ENCODE data around the gene CHST8. TPM values are rescaled to one million over a fixed set of nuclear protein-coding genes. Genes with fewer than 3 reads are reported as not detected.

Gene CHST8
- 0.05 and 0.45 TPM in 2 replicates for polyA plus RNA-seq (2012; rRNA removed)
- 0.23 and 0.80 TPM in 2 replicates for polyA plus RNA-seq (2012; cell fraction: cytosol; rRNA removed)
- 0.19 and 0.47 TPM in 2 replicates for polyA plus RNA-seq (2012; cell fraction: nucleus; rRNA removed)

- Histone ChIP-seq H4K20me1 (ENCODE audit: insufficient read depth) (no peaks in the 10 kb centered on the region), H3K9ac (no peak within 1 kb of the TSS), H3K79me2 (ENCODE audit: insufficient read depth) (no peaks in the 10 kb centered on the region), H3K27me3 (ENCODE audit: insufficient read depth) (peaks cover 17% of the 10 kb centered on the region; the same call in 1 of the 2 replicates), H3K4me3 (ENCODE audit: low read depth in 2 of 2, low read length in 1 of 2) (peak within 1 kb of the TSS in 1 of 2 experiments; percentile 49; a peak in 2 of 4 replicates), H3K4me1 (ENCODE audit: control insufficient read depth in 1 of 2, insufficient read depth in 2 of 2, low read depth in 1 of 2, low read length in 1 of 2) (peaks cover 0 to 11% of the 10 kb centered on the region in 2 experiments; a peak in 1 of 4 replicates), H3F3A (replicated peaks; ENCODE audit: insufficient read depth) (no peaks in the 10 kb centered on the region), H3K9me3 (no peaks in the 10 kb centered on the region), H3K4me2 (peak within 1 kb of the TSS; percentile 44; the same call in 1 of the 2 replicates), H3K9me2 (no peaks in the 10 kb centered on the region), H2AFZ (ENCODE audit: low read depth) (no peak within 1 kb of the TSS), H3K27ac (ENCODE audit: low read depth in 2 of 2, low read length in 1 of 2) (peak within 1 kb of the TSS in 1 of 2 experiments; percentile 28; a peak in 1 of 4 replicates), H3K36me3 (replicated peaks in 1 of 2; ENCODE audit: control insufficient read depth in 1 of 2, insufficient read depth in 2 of 2, low read length in 1 of 2) (no peaks in the 10 kb centered on the region)
- ChIA-PET POLR2A (no interaction called here), CTCF (interaction anchor here (0.5 to 1.4 kb wide), 5 partner anchors 102 to 191 kb away, joined by 3 to 6 read pairs (median 3); no protein-coding TSS in a partner anchor)
- TF ChIP-seq MEF2A (IDR thresholded peaks at IDR 0.05; ENCODE audit: borderline replicate concordance, low read depth) (no peak), TCF12 (IDR thresholded peaks at IDR 0.05) (no peak), USF1 (IDR thresholded peaks at IDR 0.05; ENCODE audit: borderline replicate concordance, low read depth) (no peak), RFX5 (IDR thresholded peaks at IDR 0.05; ENCODE audit: low read length) (no peak), RAD21 (IDR thresholded peaks at IDR 0.05; ENCODE audit: low read length) (no peak), EP300 (IDR thresholded peaks at IDR 0.05; ENCODE audit: borderline replicate concordance in 1 of 2, low read depth in 1 of 2, low read length in 1 of 2) (no peak), FOSL2 (IDR thresholded peaks at IDR 0.05; ENCODE audit: borderline replicate concordance, low read depth) (no peak)
- peak; percentile 93 for DNase-seq
- 8% methylated on average over 18 of the region's 96 CpGs for WGBS (ENCODE audit: low lambda C conversion rate)
Observed at GRCh38 chr19:33621811-33622504, at the start of gene CHST8. TSS of gene CHST8 (plus strand) at chr19:33621953. CDS start at chr19:33689262, 67,309 bp downstream.

- Histone ChIP-seq H3K9me2 (no peaks in the 10 kb centered on the region), H3K27ac (ENCODE audit: low read depth in 2 of 2, low read length in 1 of 2) (no peak overlapping the region), H4K20me1 (ENCODE audit: insufficient read depth) (no peaks in the 10 kb centered on the region), H3K9me3 (no peaks in the 10 kb centered on the region), H3K79me2 (ENCODE audit: insufficient read depth) (no peaks in the 10 kb centered on the region), H3K4me2 (no peak overlapping the region), H3K4me3 (ENCODE audit: low read depth in 2 of 2, low read length in 1 of 2) (no peak overlapping the region), H3K36me3 (replicated peaks in 1 of 2; ENCODE audit: control insufficient read depth in 1 of 2, insufficient read depth in 2 of 2, low read length in 1 of 2) (no peaks in the 10 kb centered on the region), H2AFZ (ENCODE audit: low read depth) (no peak overlapping the region), H3K9ac (no peak overlapping the region), H3K4me1 (ENCODE audit: control insufficient read depth in 1 of 2, insufficient read depth in 2 of 2, low read depth in 1 of 2, low read length in 1 of 2) (no peaks in the 10 kb centered on the region; a peak in 1 of 4 replicates), H3K27me3 (ENCODE audit: insufficient read depth) (no peaks in the 10 kb centered on the region), H3F3A (replicated peaks; ENCODE audit: insufficient read depth) (no peaks in the 10 kb centered on the region)
- no peak for DNase-seq
- 6% methylated on average over 2 of the region's 2 CpGs for WGBS (ENCODE audit: low lambda C conversion rate)
- ChIA-PET POLR2A (no interaction called here), CTCF (no interaction called here)
- TF ChIP-seq ZBTB33 (IDR thresholded peaks at IDR 0.05; ENCODE audit: borderline replicate concordance, low read depth) (no peak), YY1 (IDR thresholded peaks at IDR 0.05; ENCODE audit: low read depth) (no peak), IRF3 (IDR thresholded peaks at IDR 0.05; ENCODE audit: low read depth, low read length) (no peak), CHD2 (IDR thresholded peaks at IDR 0.05; ENCODE audit: low read length, partially characterized antibody) (no peak), USF1 (IDR thresholded peaks at IDR 0.05; ENCODE audit: borderline replicate concordance, low read depth) (no peak), GABPA (IDR thresholded peaks at IDR 0.05; ENCODE audit: low read depth) (no peak)
Observed at GRCh38 chr19:33572929-33573328, 48.8 kb upstream of the CHST8 start.

Data from SK-N-SH (cell line).